GDM1 (cell line): ENCODE measurements around the gene SLC23A2.
"Not testable (repeated sequence)": the region's sequence is repeated elsewhere in the genome, so short reads cannot be mapped to it uniquely, and the experiment has no call there.

ENCODE experiments used
- DNase-seq: peaks from one replicate; lab custom pipeline; 2025; lab: John Stamatoyannopoulos, UW

Gene SLC23A2

DNA sequence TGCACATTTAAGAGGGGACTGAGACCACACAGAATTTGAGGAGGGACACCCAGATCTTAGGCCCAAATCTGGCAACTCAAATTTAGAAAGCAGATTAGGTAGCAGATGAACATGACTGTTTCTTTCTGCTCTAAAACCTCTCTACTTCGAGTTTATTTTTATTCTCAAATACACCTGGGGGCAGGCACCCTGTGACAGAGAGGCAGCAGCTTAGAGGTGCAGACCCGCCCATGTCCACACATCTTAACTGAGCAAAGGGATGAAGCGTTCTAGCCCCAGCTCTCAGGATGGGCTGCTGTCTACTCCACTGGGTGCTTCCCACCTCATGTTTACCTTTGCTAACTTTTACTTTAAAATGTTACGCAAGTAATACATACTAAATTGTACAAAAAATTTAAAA, 125.0 kb downstream of the SLC23A2 start:
- DNase-seq = no peak

DNA sequence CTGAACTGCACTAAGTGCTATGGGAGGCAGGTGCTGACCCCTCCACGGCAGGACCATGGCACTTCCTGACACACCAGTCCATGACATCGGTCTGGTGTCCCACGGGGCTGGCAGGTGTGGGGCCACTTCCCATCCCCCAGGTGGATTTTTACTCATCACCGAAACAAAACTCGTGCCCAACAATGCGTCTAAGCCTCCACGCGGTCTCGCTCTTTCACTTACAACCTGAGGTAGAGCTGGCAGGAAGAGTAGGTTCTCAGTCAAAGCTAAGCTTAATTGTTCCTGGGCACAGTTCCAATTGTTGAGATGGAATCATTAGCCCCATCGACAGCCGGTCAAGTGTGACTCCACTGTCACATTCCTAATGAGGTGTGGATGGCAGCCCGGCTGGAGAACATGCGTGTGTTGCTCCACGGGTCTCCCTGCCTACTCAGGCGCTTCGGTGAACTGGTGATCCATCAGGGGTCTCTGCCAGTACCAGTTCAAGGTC, 125.7 kb downstream of the SLC23A2 start:
- DNase-seq = no peak

DNA sequence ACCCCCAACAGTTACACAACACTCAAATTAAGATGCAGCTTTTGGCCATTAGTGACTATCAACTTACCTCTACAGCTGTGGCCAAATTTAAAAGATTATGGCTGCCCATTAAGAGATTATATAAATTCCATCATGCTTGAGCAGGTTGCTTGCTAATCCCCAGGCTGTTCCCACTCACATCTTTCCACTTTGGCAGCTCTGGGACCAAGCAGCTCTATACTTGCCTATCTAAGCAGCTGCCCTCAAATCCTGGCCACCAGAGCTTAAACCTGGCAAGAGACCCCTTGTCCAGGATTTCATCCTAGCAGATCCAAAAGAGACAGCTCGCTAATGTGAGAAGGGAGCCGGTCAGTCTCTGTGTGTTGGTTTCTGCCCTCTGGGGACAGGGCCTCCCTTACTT, 127.9 kb downstream of the SLC23A2 start:
- no peak for DNase-seq

- DNase-seq = no peak
These were observed 129.8 kb downstream of the SLC23A2 start for GRCh38 chr20:4871486-4871885.

DNA sequence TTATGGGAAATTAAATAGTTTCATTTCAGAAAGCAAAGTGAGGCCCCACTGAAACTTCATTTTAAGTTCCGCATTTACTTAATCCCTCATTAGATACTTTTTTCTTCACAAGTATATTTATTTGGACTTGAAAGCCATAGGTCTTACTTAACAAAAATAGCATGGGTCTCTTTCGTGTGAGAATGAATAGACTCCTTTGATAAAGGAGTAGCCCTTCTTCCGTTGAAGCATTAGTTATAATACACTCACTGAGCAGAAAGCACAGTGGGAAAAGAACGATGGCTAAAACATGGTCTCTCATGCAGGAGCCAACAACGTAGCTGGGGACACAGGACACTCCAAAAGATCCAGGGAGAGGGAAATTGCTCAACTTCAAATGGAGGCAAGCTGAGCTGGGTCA, 130.4 kb downstream of the SLC23A2 start:
- DNase-seq = no peak

- DNase-seq = no peak
These were observed 131.8 kb downstream of the SLC23A2 start for GRCh38 chr20:4869290-4870193.

- no peak for DNase-seq
These were observed 134.3 kb downstream of the SLC23A2 start for GRCh38 chr20:4867051-4867450.

GRCh38 chr20:4866429-4866828, 134.9 kb downstream of the SLC23A2 start:
- DNase-seq = no peak

- DNase-seq = no peak
These were observed 137.0 kb downstream of the SLC23A2 start for GRCh38 chr20:4864311-4864752.

DNA sequence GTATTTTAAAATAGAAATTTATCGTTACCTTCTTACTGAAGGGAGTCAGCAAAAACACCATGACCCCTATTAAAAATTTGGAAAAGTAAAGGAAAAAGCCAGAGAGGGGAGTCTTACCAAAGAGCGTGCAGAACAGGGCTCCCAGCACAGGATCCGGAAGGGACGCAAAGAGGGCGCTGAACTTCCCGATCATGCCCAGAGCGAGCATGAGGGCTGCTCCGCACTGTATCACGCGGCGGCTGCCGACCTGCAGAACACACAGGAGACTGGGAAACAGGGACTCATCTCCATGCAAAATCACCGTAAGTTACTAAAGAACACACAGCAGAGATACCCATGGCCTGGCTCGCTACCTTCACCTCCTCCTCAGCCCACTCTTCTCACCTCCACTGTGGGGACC, 138.6 kb downstream of the SLC23A2 start:
- DNase-seq = no peak

DNA sequence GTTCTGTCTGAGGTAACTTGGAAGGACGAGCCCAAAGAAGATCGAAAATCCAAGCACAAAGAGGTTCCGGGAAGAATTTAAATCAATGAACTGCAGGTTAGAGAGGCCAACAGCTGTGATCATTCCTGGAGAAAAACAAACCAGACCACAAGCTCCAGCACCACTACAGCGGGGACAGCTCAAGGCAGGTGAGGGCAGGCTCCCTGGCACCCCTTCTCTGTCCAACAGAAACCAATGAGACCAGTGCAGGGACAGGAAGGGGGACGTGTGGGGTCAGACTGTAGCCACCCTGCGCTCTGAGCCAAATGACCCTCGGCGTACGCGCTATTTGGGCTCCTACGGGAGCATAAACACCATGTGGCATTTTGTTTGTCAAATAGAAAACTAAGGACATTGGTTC, 139.3 kb downstream of the SLC23A2 start:
- no peak for DNase-seq

- DNase-seq = no peak
These were observed 143.3 kb downstream of the SLC23A2 start for GRCh38 chr20:4858000-4858399.

DNA sequence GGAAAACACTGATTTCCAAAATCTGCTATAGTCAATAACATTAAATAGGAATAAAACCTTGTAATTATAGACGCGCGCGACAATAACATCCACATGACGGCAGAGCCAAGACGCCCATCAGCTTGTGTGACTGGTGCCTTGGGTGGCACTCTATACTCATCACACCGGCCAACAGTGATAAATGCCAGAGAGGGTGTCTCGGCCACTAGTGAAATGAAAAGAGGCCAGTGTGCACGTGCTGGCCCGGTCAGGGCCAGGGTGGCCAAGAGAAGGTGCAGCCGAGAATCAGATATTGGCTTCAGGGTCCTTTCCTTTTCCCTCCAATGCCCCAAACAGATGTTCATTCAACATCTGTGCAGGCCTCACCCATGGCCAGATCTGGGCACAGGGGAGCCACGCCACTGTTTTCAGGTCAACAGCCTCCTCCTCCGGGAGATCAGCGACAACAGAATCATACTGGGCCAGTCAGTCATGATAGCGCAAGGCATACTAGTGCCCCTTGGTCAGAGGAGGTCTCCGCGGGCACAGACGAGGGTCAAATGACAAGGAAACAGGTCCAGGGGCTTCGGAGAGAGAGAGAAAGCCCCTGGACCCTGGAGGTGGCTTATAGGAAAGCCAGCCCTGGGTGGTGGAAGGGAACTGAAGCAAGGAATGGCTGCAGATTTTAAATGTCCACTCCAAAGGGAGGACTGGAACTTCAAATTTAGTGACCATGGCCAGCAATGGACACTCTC, 145.1 kb downstream of the SLC23A2 start:
- DNase-seq = no peak

DNA sequence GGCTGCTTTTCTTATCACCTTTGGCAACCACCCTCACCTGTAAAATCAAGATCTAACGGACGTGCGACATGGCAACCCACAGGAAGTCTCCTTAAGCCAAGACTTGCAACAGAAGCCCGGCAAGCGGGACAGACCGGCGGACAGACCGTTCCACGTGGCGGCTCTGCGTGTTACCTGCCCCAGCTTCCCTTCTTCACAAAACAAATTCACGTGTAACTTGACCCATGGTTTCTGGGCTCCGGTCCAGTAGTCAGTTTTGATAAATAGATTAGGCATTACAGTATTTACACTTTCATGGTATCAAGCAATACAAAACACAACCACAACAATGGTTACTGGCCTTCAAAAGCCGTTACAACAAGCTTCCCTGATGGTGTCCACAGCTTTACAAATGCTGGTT, 145.8 kb downstream of the SLC23A2 start:
- DNase-seq = no peak

GRCh38 chr20:4855097-4855496, 146.2 kb downstream of the SLC23A2 start:
- no peak for DNase-seq

- no peak for DNase-seq
These were observed 146.8 kb downstream of the SLC23A2 start for GRCh38 chr20:4854561-4854901.

DNA sequence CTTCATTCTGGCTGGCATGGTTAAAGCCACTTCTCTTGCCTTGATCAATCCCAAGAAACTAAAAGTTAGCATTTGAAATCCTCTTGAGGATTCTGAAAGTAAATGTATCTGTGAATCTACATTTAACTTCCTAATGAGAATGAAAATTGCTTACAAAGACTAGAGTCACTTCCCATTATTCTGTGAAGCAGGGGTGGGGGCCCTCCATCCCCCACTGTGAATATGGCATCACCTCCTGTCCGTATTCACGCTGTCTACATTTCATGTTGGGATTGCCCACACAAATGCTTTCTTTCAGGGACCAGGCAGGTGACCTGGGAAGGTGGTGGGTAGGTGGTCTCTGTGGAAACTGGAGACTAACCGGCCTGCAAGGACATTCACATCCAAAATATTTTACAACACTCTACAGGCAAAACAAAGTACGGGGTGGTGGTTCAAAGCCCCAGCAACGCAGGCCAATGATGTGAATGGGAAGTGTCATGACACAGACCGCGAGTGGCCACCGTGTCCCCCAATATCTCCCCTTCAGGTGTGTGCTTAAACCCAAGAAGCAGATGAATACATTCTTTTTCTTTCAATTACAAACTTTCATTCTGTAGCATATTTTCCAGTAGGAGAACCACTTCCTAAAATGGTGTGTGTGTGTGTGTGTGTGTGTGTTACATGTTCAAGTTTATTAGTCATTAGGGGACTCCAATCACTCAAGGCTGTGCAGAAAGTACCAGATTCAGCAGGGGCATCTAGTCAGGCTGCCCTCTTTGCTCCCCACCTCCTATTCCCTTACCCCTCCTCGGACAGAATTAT, 147.4 kb downstream of the SLC23A2 start:
- DNase-seq = no peak

DNA sequence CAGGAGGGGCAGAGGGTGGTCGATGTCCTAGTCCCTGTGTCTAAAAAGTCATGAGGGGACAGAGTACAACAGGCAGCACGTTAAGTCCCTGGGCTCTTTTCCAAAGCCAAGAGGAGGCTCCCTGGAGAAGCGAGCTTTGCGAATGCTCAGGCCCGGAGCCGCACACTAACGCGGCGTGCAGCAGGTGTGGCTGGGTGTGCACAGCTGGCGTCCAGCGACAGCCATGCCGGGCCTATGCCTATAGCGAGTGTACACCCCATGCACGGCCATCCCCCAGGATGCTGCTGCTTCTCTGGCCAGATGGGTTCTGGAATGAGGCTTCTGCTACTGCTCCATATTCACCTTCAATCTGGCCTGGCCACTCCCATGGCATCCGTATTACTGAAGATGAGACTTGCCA, 148.3 kb downstream of the SLC23A2 start:
- DNase-seq = no peak

- DNase-seq = no peak
These were observed 150.3 kb downstream of the SLC23A2 start for GRCh38 chr20:4850960-4851359.

- not testable (repeated sequence) for DNase-seq
These were observed 152.5 kb downstream of the SLC23A2 start for GRCh38 chr20:4848829-4849228.

- no peak for DNase-seq
These were observed 153.3 kb downstream of the SLC23A2 start for GRCh38 chr20:4848041-4848440.

DNA sequence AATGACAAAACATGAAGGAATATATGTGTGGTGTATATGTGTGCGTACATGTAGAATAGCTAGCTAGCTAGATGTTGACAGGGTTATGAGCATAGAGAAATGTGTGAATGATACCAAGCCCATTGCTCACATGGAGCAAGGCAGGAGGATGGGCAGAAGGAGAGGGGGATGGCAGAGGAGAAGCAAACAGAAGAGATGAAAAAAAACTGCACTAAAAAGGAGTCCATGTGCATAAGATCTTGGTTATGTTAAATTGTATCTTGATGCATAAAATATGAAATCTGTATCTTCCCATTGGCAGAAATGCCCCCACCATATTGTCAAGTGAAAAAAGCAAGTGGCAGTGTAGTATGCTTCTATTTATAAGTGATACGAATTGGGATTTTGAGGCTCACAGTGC, 154.5 kb downstream of the SLC23A2 start:
- DNase-seq = no peak
